BLaER1 treated with 17β-estradiol and CSF1 and Interleukin-3, amounts not matched to agents 10 nM and 100 nM (cell line): Measurements from ENCODE around the gene ACR.

Source experiments
- H3K27ac ChIP-seq, 11 experiments: shearing (Covaris generic); formaldehyde crosslinking; 2 replicates each; pipeline ENCODE4 v1.8.1; 2022
- H3K27me3 ChIP-seq, 11 experiments: shearing (Covaris generic); formaldehyde crosslinking; 2 replicates each; pipeline ENCODE4 v1.8.1; 2022
- H3K36me3 ChIP-seq, 11 experiments: shearing (Covaris generic); formaldehyde crosslinking; 2 replicates each; pipeline ENCODE4 v1.8.1; 2022
- H3K4me1 ChIP-seq, 10 experiments: shearing (Covaris generic); formaldehyde crosslinking; 2 replicates each; pipeline ENCODE4 v1.8.1; 2022
- H3K4me2 ChIP-seq, 11 experiments: shearing (Covaris generic); formaldehyde crosslinking; 2 replicates each; pipeline ENCODE4 v1.8.1; 2022
- H3K4me3 ChIP-seq, 10 experiments: shearing (Covaris generic); formaldehyde crosslinking; 2 replicates each; pipeline ENCODE4 v1.8.1; 2022
- H3K9ac ChIP-seq, 11 experiments: shearing (Covaris generic); formaldehyde crosslinking; 2 replicates each; pipeline ENCODE4 v1.8.1; 2022
- H3K9me3 ChIP-seq, 11 experiments: shearing (Covaris generic); formaldehyde crosslinking; replicated peaks in 1 of 11; 2 replicates each; pipeline ENCODE4 v1.8.1; 2022
- H4K20me1 ChIP-seq, 11 experiments: shearing (Covaris generic); formaldehyde crosslinking; 2 replicates each; pipeline ENCODE4 v1.8.1; 2022
- Cebpa-rat ChIP-seq, 11 experiments: shearing (Covaris generic); IDR thresholded peaks; 2 replicates each; pipeline ENCODE4 v1.8.1; 2022

ACR gene

GRCh38 chr22:50701076-50701419, 37.0 kb upstream of the ACR start:
- Histone ChIP-seq H3K36me3 (peaks cover 0 to 92% (median 57%) of the 10 kb centered on the region in 11 experiments; a peak in 20 of 22 replicates), H3K9me3 (no peaks in the 10 kb centered on the region), H3K4me1 (peaks cover 0 to 6% (median 0%) of the 10 kb centered on the region in 10 experiments; a peak in 1 of 20 replicates), H3K27ac (no peak overlapping the region), H3K9ac (no peak overlapping the region), H3K27me3 (no peaks in the 10 kb centered on the region), H3K4me2 (no peak overlapping the region), H4K20me1 (peaks cover 0 to 75% (median 60%) of the 10 kb centered on the region in 11 experiments; a peak in 18 of 22 replicates), H3K4me3 (no peak overlapping the region)
- no peak for TF ChIP-seq Cebpa-rat (IDR thresholded peaks at IDR 0.05)

GRCh38 chr22:50701428-50702154, 36.4 kb upstream of the ACR start:
- Histone ChIP-seq H4K20me1 (peaks cover 0 to 75% (median 57%) of the 10 kb centered on the region in 11 experiments; a peak in 18 of 22 replicates), H3K4me1 (peaks cover 0 to 6% (median 0%) of the 10 kb centered on the region in 10 experiments; a peak in 1 of 20 replicates), H3K9ac (no peak overlapping the region), H3K36me3 (peaks cover 0 to 92% (median 57%) of the 10 kb centered on the region in 11 experiments; a peak in 18 of 22 replicates), H3K27me3 (no peaks in the 10 kb centered on the region), H3K9me3 (no peaks in the 10 kb centered on the region), H3K27ac (no peak overlapping the region), H3K4me3 (no peak overlapping the region), H3K4me2 (no peak overlapping the region)
- TF ChIP-seq Cebpa-rat (IDR thresholded peaks at IDR 0.05): no peak

GRCh38 chr22:50702261-50702671, 35.7 kb upstream of the ACR start:
- H3K4me3 ChIP-seq: no peak overlapping the region
- H3K4me1 ChIP-seq: peaks cover 0 to 6% (median 0%) of the 10 kb centered on the region in 10 experiments; a peak in 1 of 20 replicates
- H4K20me1 ChIP-seq: peaks cover 0 to 71% (median 53%) of the 10 kb centered on the region in 11 experiments; a peak in 18 of 22 replicates
- no peak overlapping the region for H3K27ac ChIP-seq
- H3K4me2 ChIP-seq: no peak overlapping the region
- peaks cover 0 to 94% (median 60%) of the 10 kb centered on the region in 11 experiments; a peak in 18 of 22 replicates for H3K36me3 ChIP-seq
- TF ChIP-seq Cebpa-rat (IDR thresholded peaks at IDR 0.05): no peak
- H3K27me3 ChIP-seq: no peaks in the 10 kb centered on the region
- H3K9ac ChIP-seq: no peak overlapping the region
- H3K9me3 ChIP-seq: no peaks in the 10 kb centered on the region

- Histone ChIP-seq H3K27ac (no peak overlapping the region), H3K4me2 (no peak overlapping the region), H3K36me3 (peaks cover 0 to 98% (median 62%) of the 10 kb centered on the region in 11 experiments; a peak in 18 of 22 replicates), H3K27me3 (no peaks in the 10 kb centered on the region), H3K4me3 (no peak overlapping the region), H3K9ac (no peak overlapping the region), H3K9me3 (no peaks in the 10 kb centered on the region), H4K20me1 (peaks cover 0 to 68% (median 53%) of the 10 kb centered on the region in 11 experiments; a peak in 18 of 22 replicates), H3K4me1 (peaks cover 0 to 6% (median 0%) of the 10 kb centered on the region in 10 experiments; a peak in 1 of 20 replicates)
- TF ChIP-seq Cebpa-rat (IDR thresholded peaks at IDR 0.05): no peak
Measured at GRCh38 chr22:50702821-50703725, 34.9 kb upstream of the ACR start.

- Histone ChIP-seq H3K27me3 (no peaks in the 10 kb centered on the region), H3K4me1 (peaks cover 0 to 6% (median 0%) of the 10 kb centered on the region in 10 experiments; a peak in 1 of 20 replicates), H3K36me3 (peaks cover 0 to 98% (median 62%) of the 10 kb centered on the region in 11 experiments; a peak in 18 of 22 replicates), H4K20me1 (peaks cover 0 to 65% (median 53%) of the 10 kb centered on the region in 11 experiments; a peak in 18 of 22 replicates), H3K4me3 (no peak overlapping the region), H3K9ac (no peak overlapping the region), H3K9me3 (no peaks in the 10 kb centered on the region), H3K4me2 (no peak overlapping the region), H3K27ac (no peak overlapping the region)
- no peak for TF ChIP-seq Cebpa-rat (IDR thresholded peaks at IDR 0.05)
Measured at GRCh38 chr22:50703726-50704509, 34.1 kb upstream of the ACR start.

GRCh38 chr22:50704510-50705218, 33.3 kb upstream of the ACR start:
- Histone ChIP-seq H3K27ac (no peak overlapping the region), H3K9ac (no peak overlapping the region), H4K20me1 (peaks cover 0 to 63% (median 46%) of the 10 kb centered on the region in 11 experiments; a peak in 18 of 22 replicates), H3K9me3 (no peaks in the 10 kb centered on the region), H3K4me2 (no peak overlapping the region), H3K4me3 (no peak overlapping the region), H3K4me1 (peaks cover 0 to 6% (median 0%) of the 10 kb centered on the region in 10 experiments; a peak in 2 of 20 replicates), H3K27me3 (no peaks in the 10 kb centered on the region), H3K36me3 (peaks cover 0 to 98% (median 64%) of the 10 kb centered on the region in 11 experiments; a peak in 18 of 22 replicates)
- no peak for TF ChIP-seq Cebpa-rat (IDR thresholded peaks at IDR 0.05)

- Histone ChIP-seq H3K9me3 (no peaks in the 10 kb centered on the region), H3K9ac (no peak overlapping the region), H3K27me3 (no peaks in the 10 kb centered on the region), H3K4me3 (no peak overlapping the region), H4K20me1 (peaks cover 0 to 60% (median 40%) of the 10 kb centered on the region in 11 experiments; a peak in 18 of 22 replicates), H3K4me2 (no peak overlapping the region), H3K4me1 (peaks cover 0 to 6% (median 0%) of the 10 kb centered on the region in 10 experiments; a peak in 2 of 20 replicates), H3K27ac (no peak overlapping the region), H3K36me3 (peaks cover 0 to 98% (median 67%) of the 10 kb centered on the region in 11 experiments; a peak in 18 of 22 replicates)
- TF ChIP-seq Cebpa-rat (IDR thresholded peaks at IDR 0.05): no peak
Measured at GRCh38 chr22:50705219-50705691, 32.7 kb upstream of the ACR start.
